GM19324 (cell line): ENCODE results near the gene GPR75.

Source experiments
- ATAC-seq: cut with Tn5 transposase; IDR thresholded peaks from one replicate; pipeline ENCODE4 v1.9.1; 2021; ENCODE audit warnings: mild to moderate bottlenecking, moderate library complexity; ENCODE audit not compliant: unreplicated experiment, low FRiP score

Gene GPR75

DNA sequence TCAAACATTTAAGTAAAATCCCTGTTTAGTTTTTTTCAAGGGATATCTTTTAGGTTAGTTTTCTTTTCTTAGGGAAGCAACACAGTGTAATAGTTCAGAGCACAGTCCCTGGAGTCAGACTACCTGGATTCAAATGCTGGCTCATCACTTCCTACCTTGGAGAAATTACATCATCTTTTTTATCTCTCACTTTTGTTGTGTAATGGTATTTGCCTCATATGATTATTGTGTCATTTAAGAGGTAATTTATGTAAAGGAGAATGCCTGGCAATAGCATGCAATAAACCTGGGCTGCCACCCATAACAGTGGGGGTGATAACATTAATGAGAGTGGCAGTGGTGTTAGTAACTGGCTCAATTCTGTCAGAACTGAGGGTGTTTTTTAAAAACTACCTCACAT is 46.6 kb downstream of the GPR75 start:
- ATAC-seq = no peak

DNA sequence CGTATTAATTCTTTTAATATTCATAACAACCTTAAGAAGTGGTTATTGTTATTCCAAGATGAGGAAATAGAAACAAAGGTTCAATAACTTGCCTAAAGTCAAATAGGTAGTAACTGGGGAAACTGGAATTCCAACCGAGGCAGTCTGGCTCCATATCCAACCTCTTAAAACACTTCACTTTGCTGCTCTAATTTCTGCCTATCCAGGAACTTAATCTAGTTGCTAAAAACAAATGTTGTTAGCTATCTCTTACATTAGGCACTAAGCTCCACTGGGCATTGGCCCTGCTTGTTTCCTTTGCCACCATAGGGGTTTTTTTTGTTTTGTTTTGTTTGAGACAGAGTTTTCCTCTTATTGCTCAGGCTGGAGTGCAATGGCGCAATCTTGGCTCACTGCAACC is 48.2 kb downstream of the GPR75 start:
- no peak for ATAC-seq
